ENCODE results near the gene PLEKHA5. TPM values are rescaled to one million over a fixed set of nuclear protein-coding genes. Genes with fewer than 3 reads are reported as not detected.
"Not testable (repeated sequence)": the region's sequence is repeated elsewhere in the genome, so short reads cannot be mapped to it uniquely, and the experiment has no call there.

Gene PLEKHA5
- total and polyA plus RNA-seq, 4 donors: 4.9 to 88.5 (median 20.9) TPM

DNA sequence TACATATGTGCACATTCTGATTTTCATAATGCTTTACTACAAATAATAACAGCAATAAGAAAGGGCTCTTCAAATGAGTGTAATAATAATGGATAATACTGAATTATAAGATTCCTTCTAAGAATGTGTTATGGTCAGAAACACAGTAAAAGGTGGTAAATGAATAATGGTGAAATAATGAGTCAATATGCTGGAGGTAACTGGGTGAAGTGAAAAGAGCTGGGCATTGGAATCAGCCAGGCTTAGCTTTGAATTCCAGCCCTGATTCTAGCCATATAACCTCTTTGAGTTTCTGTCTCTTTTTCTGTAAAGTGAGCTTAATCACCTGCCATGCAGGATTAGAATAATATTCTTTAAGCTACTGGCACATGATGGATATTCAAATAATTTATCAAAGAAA is 39.1 kb downstream of the PLEKHA5 start:
- ATAC-seq (ENCODE audit: insufficient read depth, low FRiP score): no peak
- no peaks in the 10 kb centered on the region for H3K36me3 ChIP-seq (ENCODE audit: control insufficient read depth in 4 of 4, insufficient read depth in 4 of 4, low read length in 4 of 4)

DNA sequence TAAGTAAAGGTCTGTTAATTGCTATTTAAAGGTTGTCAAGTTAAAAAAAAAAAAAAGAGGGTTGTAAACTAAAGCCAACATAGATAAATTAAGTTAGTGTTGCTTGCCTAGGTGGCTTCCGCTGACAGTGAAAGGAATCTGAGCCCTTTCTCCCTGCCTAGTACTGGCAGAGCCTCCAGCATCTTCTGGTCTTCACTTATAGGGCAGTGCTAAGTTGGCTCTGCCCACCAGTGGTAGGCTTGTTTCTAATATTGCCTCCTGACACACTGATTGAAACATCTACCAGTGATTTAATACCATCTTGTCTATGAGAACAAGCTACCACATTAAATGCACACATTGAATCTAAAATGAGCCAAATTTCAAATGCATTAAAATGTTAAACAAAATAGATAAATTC is 39.7 kb downstream of the PLEKHA5 start:
- H3K4me1 ChIP-seq (ENCODE audit: control insufficient read depth in 5 of 5, insufficient read depth in 5 of 5, low read length in 5 of 5): peaks cover 0 to 25% (median 8%) of the 10 kb centered on the region in 5 donors
- TF ChIP-seq, protein P1, sequence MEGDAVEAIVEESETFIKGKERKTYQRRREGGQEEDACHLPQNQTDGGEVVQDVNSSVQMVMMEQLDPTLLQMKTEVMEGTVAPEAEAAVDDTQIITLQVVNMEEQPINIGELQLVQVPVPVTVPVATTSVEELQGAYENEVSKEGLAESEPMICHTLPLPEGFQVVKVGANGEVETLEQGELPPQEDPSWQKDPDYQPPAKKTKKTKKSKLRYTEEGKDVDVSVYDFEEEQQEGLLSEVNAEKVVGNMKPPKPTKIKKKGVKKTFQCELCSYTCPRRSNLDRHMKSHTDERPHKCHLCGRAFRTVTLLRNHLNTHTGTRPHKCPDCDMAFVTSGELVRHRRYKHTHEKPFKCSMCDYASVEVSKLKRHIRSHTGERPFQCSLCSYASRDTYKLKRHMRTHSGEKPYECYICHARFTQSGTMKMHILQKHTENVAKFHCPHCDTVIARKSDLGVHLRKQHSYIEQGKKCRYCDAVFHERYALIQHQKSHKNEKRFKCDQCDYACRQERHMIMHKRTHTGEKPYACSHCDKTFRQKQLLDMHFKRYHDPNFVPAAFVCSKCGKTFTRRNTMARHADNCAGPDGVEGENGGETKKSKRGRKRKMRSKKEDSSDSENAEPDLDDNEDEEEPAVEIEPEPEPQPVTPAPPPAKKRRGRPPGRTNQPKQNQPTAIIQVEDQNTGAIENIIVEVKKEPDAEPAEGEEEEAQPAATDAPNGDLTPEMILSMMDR (IDR thresholded peaks at IDR 0.05; ENCODE audit: control extremely low read depth, extremely low read depth): no peak
- ATAC-seq (ENCODE audit: insufficient read depth, low FRiP score): no peak
- H3K36me3 ChIP-seq (ENCODE audit: control insufficient read depth in 4 of 4, insufficient read depth in 4 of 4, low read length in 4 of 4): no peaks in the 10 kb centered on the region
- H3K27me3 ChIP-seq (ENCODE audit: control insufficient read depth in 3 of 3, insufficient read depth in 3 of 3, low read length in 2 of 3): no peaks in the 10 kb centered on the region
- no peak overlapping the region for H3K9ac ChIP-seq (ENCODE audit: insufficient read depth in 1 of 2, low read length in 2 of 2)
- DNase-seq: no peak
- H3K27ac ChIP-seq (ENCODE audit: low read depth in 1 of 2, low read length in 1 of 2): peak overlapping the region in 1 of 2 donors; percentile 9
- H3K9me3 ChIP-seq (ENCODE audit: control insufficient read depth in 4 of 4, insufficient read depth in 3 of 4, low read length in 3 of 4): no peaks in the 10 kb centered on the region
- H3K4me3 ChIP-seq: no peak overlapping the region
- 94 to 100% methylated on average over 1 of the region's 1 CpG for WGBS, 2 donors

More for the DNA sequence above, 39.1 kb downstream of the PLEKHA5 start:
- Histone ChIP-seq H3K27ac (ENCODE audit: low read depth in 1 of 2, low read length in 1 of 2) (no peak overlapping the region), H3K4me1 (ENCODE audit: control insufficient read depth in 5 of 5, insufficient read depth in 5 of 5, low read length in 5 of 5) (peaks cover 0 to 27% (median 8%) of the 10 kb centered on the region in 5 donors), H3K27me3 (ENCODE audit: control insufficient read depth in 3 of 3, insufficient read depth in 3 of 3, low read length in 2 of 3) (no peaks in the 10 kb centered on the region), H3K4me3 (no peak overlapping the region), H3K9ac (ENCODE audit: insufficient read depth in 1 of 2, low read length in 2 of 2) (no peak overlapping the region), H3K9me3 (ENCODE audit: control insufficient read depth in 4 of 4, insufficient read depth in 3 of 4, low read length in 3 of 4) (no peaks in the 10 kb centered on the region)
- DNase-seq: no peak
- TF ChIP-seq, protein P1 (IDR thresholded peaks at IDR 0.05; ENCODE audit: control extremely low read depth, extremely low read depth): no peak

DNA sequence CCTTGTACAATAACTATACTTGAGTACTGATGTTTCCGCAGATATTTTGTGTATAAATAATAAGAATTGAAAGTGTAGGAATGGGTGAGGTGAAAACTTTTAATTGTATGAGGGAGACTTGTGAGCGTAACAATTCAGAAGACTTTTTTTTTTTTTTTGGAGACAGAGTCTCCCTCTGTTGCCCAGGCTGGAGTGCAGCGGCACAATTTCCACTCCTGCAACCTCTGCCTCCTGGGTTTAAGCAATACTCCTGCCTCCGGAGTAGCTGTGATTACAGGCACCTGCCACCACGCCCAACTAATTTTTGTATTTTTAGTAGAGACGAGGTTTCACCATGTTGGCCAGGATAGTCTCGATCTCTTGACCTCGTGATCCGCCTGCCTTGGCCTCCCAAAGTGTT is 40.8 kb downstream of the PLEKHA5 start:
- not testable (repeated sequence) for H3K9ac ChIP-seq (ENCODE audit: insufficient read depth in 1 of 2, low read length in 2 of 2); H3K9me3 ChIP-seq (ENCODE audit: control insufficient read depth in 4 of 4, insufficient read depth in 3 of 4, low read length in 3 of 4); H3K27ac ChIP-seq (ENCODE audit: low read depth in 1 of 2, low read length in 1 of 2); H3K4me3 ChIP-seq; H3K36me3 ChIP-seq (ENCODE audit: control insufficient read depth in 4 of 4, insufficient read depth in 4 of 4, low read length in 4 of 4); DNase-seq; ATAC-seq (ENCODE audit: insufficient read depth, low FRiP score); H3K27me3 ChIP-seq (ENCODE audit: control insufficient read depth in 3 of 3, insufficient read depth in 3 of 3, low read length in 2 of 3)
- peaks cover 0 to 20% (median 6%) of the 10 kb centered on the region in 5 donors for H3K4me1 ChIP-seq (ENCODE audit: control insufficient read depth in 5 of 5, insufficient read depth in 5 of 5, low read length in 5 of 5)
- 96 to 98% methylated on average over 9 of the region's 9 CpGs for WGBS, 2 donors

DNA sequence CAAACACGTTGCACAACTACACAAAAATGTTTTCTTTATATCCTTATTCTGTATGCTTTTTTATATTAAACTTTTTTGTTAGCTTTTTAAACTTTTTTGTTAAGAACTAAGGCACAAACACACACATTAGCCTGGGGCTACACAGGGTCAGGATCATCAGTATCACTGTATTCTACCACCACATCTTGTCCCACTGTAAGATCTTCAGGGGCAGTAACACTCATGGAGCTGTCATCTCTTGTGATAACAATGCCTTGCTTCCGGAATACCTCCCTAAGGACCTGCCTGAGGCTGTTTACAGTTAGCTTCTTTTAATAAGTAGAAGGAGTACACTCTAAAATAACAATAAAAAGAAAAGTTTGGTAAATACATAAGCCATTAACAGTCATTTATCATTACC is 42.2 kb downstream of the PLEKHA5 start:
- TF ChIP-seq, protein P1 (IDR thresholded peaks at IDR 0.05; ENCODE audit: control extremely low read depth, extremely low read depth): no peak
- Histone ChIP-seq H3K9me3 (ENCODE audit: control insufficient read depth in 4 of 4, insufficient read depth in 3 of 4, low read length in 3 of 4) (no peaks in the 10 kb centered on the region), H3K4me3 (no peak overlapping the region), H3K27me3 (ENCODE audit: control insufficient read depth in 3 of 3, insufficient read depth in 3 of 3, low read length in 2 of 3) (no peaks in the 10 kb centered on the region), H3K4me1 (ENCODE audit: control insufficient read depth in 5 of 5, insufficient read depth in 5 of 5, low read length in 5 of 5) (peaks cover 0 to 15% (median 1%) of the 10 kb centered on the region in 5 donors), H3K36me3 (ENCODE audit: control insufficient read depth in 4 of 4, insufficient read depth in 4 of 4, low read length in 4 of 4) (peaks cover 0 to 2% (median 0%) of the 10 kb centered on the region in 4 donors), H3K9ac (ENCODE audit: insufficient read depth in 1 of 2, low read length in 2 of 2) (no peak overlapping the region), H3K27ac (ENCODE audit: low read depth in 1 of 2, low read length in 1 of 2) (no peak overlapping the region)
- WGBS, 2 donors: 78 to 83% methylated on average over 2 of the region's 2 CpGs
- DNase-seq (no peak), ATAC-seq (ENCODE audit: insufficient read depth, low FRiP score) (no peak)

Measured in lung (tissue), 12 donors.